Measurements from ENCODE around the gene SPAM1.

The SPAM1 gene

GRCh38 chr7:123929655-123930054, 4.6 kb downstream of the SPAM1 start:
- no peak overlapping the region for H3K4me3 ChIP-seq (ENCODE audit: control insufficient read depth, low read depth, low read length)
- TF ChIP-seq CTCF (IDR thresholded peaks at IDR 0.05; ENCODE audit: control insufficient read depth, insufficient read depth, low read depth, low read length, missing control alignments), result no peak
- DNase-seq (ENCODE audit: low read depth), result no peak

- TF ChIP-seq CTCF (IDR thresholded peaks at IDR 0.05; ENCODE audit: control insufficient read depth, insufficient read depth, low read depth, low read length, missing control alignments), result no peak
- no peak overlapping the region for H3K4me3 ChIP-seq (ENCODE audit: control insufficient read depth, low read depth, low read length)
- DNase-seq (ENCODE audit: low read depth), result no peak
Observed at GRCh38 chr7:123935436-123936381, 10.7 kb downstream of the SPAM1 start.

- no peak overlapping the region for H3K4me3 ChIP-seq (ENCODE audit: control insufficient read depth, low read depth, low read length)
- DNase-seq (ENCODE audit: low read depth), result no peak
- no peak for TF ChIP-seq CTCF (IDR thresholded peaks at IDR 0.05; ENCODE audit: control insufficient read depth, insufficient read depth, low read depth, low read length, missing control alignments)
Observed at GRCh38 chr7:123936388-123936787, 11.3 kb downstream of the SPAM1 start.

GRCh38 chr7:123939784-123940183, 14.7 kb downstream of the SPAM1 start:
- no peak for DNase-seq (ENCODE audit: low read depth)
- no peak for TF ChIP-seq CTCF (IDR thresholded peaks at IDR 0.05; ENCODE audit: control insufficient read depth, insufficient read depth, low read depth, low read length, missing control alignments)
- H3K4me3 ChIP-seq (ENCODE audit: control insufficient read depth, low read depth, low read length), result no peak overlapping the region

- no peak for TF ChIP-seq CTCF (IDR thresholded peaks at IDR 0.05; ENCODE audit: control insufficient read depth, insufficient read depth, low read depth, low read length, missing control alignments)
- DNase-seq (ENCODE audit: low read depth), result no peak
- no peak overlapping the region for H3K4me3 ChIP-seq (ENCODE audit: control insufficient read depth, low read depth, low read length)
Observed at GRCh38 chr7:123941391-123942180, 16.5 kb downstream of the SPAM1 start.

- H3K4me3 ChIP-seq (ENCODE audit: control insufficient read depth, low read depth, low read length), result no peak overlapping the region
- TF ChIP-seq CTCF (IDR thresholded peaks at IDR 0.05; ENCODE audit: control insufficient read depth, insufficient read depth, low read depth, low read length, missing control alignments), result no peak
- DNase-seq (ENCODE audit: low read depth), result no peak
Observed at GRCh38 chr7:123944395-123944794, 19.4 kb downstream of the SPAM1 start.
